ENCODE measurements around the gene SLC16A3.
"Not testable (repeated sequence)": the region's sequence is repeated elsewhere in the genome, so short reads cannot be mapped to it uniquely, and the experiment has no call there.

The SLC16A3 gene

GRCh38 chr17:82204831-82205719 lies 23.8 kb upstream of the SLC16A3 start:
- peak; percentile 83 for DNase-seq (ENCODE audit: low read depth)

GRCh38 chr17:82205720-82206508 lies 22.9 kb upstream of the SLC16A3 start:
- peak; percentile 95 for DNase-seq (ENCODE audit: low read depth)

- DNase-seq (ENCODE audit: low read depth), result not testable (repeated sequence)
Observed at GRCh38 chr17:82210655-82211054, 18.2 kb upstream of the SLC16A3 start.

DNA sequence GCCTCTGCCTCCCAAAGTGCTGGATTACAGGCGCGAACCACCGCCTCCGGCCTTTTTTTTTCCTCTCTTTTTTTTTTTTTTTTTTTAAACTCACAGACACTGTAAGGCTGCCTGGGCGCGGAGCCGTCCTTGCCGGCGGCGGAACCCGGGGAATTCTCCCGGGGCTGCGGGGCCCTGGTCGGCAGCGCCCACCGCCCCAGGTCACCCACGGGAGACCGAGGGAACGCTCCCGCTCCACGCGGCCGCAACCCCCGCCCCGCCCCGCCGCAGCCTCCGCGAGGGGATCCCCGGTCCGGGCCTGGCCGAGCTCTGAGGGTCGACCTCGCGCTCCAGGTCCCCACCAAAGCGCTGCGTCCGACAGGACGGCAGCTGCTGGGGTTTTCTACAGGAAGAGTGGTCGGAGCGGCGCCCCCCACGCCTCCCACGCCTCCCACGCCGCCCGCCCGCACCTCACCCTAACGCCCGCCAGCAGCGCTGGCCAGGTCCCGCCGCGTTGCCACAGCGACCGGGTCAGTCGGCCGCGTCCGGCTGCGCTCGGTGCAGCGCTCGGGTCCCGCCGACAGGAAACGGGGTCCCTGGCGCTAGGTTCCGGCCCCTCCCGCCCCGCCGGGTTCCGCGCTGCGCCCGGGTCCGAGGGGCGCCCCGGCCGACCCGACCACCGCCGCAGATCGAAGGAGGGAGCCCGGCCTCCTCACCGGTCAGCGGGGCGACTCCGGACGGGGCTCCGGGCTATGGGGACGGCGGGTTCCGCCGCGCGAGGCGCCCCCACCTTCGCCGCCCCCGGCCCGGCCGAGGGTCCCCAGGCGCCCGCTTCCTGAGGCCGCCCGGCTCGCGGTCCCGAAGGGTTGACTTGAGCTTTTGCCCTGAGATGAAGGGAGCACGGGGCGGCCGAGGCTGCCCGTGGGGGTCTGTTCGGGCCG lies 16.3 kb upstream of the SLC16A3 start, which contains the start of gene CCDC57:
TSS of gene CCDC57 (minus strand) at position 512 of the 920 bp plus-strand sequence. CDS start 10,898 bp downstream, outside the sequence.
- peak; percentile 74 for DNase-seq (ENCODE audit: low read depth)

GRCh38 chr17:82213251-82214011 lies 15.4 kb upstream of the SLC16A3 start:
- DNase-seq (ENCODE audit: low read depth), result peak; percentile 96

DNA sequence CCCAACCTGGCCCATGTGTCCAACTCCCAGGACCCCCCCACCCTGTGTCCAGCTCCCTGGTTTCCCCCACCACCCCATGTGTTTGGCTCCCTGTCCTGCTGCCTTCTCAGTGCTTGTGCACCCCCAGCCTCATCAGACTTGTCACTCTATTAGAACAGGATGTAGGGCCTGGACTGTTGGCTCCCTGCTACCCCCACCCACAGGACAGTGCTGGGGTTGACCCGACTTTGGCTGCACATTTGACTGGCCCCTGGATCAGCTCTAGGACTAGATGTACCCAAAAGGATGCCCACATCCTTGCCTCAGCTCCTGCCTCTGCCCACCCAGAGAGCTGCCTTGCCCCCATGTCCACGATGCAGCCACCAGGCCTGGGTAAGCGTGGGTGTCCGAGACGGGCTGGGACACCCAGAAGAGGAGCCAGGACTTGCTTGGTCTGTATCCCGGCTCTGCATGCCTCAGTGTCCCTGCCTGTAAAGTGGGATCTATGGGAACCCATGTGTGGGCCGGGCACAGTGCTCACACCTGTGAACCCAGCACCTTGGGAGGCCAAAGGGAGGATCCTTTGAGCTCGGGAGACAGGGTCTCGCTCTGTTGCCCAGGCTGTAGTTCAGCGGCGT lies 14.7 kb upstream of the SLC16A3 start:
- DNase-seq (ENCODE audit: low read depth), result no peak

DNA sequence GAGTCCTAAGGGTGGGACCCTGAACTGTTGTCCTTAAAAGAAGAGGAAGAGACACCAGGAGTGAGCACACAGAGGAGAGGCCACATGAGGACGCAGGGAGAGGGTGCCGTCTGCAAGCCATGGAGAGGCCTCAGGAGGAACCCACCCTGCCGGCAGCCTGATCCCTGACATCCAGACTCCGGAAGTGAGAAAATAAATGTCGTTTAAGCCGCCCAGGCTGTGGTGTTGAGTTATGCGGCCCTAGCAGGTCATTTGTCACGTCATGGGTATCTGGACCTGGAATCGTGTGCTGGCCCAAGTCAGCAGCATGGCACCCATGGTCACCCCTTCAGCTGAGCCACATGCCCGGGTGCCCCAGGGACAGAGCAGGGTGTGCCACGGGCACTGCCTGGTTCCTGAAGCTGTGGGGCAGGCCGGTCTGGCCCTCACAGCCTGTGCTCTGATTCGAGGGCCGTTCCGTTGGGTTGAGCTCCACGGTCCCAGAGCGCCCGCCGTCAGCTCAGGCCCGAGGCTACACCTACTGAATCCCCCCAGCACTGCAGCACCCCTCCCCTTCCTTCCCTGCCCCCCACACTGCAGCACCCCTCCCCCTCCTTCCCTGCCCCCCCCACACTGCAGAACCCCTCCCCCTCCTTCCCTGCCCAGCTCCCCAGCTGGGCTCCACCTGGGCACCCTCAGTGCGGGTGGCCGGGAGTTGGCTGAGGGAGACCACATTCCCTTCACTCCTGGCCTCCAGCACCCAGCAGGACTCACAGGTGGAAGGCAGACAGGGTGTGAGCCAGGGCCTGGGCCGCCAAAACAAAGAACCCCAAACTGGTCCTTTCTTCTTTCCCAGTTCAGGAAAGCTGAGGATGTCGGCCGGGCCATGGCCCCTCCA lies 13.5 kb upstream of the SLC16A3 start:
- DNase-seq (ENCODE audit: low read depth), result peak; percentile 35

DNA sequence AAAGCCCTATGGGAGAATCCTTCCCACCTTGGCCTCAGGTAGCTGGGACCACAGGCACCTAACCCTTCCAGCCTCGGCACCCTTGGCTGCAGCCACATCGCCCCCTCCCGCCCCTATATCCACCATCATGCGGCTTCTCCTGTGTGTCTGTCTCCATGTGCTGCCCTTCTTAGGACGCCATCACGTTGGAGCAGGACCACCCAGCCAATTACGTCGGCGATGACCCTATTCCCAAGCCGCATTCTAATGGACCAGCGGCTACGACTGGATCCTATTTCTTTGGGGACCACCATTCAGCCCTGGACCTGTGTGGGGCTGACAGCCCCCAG lies 12.9 kb upstream of the SLC16A3 start:
- no peak for DNase-seq (ENCODE audit: low read depth)

- DNase-seq (ENCODE audit: low read depth), result peak; percentile 72
Observed at GRCh38 chr17:82216301-82217119, 12.3 kb upstream of the SLC16A3 start.

DNA sequence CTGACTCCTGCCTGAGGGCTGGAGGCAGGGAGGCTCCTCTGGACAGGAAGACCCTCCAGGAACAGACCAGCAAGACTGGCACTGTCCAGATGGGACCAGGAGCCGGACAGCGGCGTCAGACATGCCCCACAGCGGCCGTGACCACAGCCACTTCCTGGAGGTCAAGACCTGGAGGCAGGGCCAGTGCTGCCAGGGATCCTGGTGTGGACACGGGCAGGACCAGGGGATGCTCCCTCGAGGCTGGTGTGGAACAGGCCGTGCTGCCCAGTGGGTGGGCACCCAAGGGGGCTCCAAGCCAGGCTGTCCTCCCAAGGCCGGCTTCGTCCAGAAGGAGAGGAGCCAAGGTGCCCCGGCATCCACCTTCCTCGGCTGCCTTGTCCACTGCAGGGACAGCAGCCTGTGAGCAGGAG lies 11.7 kb upstream of the SLC16A3 start:
- DNase-seq (ENCODE audit: low read depth), result peak; percentile 35

DNA sequence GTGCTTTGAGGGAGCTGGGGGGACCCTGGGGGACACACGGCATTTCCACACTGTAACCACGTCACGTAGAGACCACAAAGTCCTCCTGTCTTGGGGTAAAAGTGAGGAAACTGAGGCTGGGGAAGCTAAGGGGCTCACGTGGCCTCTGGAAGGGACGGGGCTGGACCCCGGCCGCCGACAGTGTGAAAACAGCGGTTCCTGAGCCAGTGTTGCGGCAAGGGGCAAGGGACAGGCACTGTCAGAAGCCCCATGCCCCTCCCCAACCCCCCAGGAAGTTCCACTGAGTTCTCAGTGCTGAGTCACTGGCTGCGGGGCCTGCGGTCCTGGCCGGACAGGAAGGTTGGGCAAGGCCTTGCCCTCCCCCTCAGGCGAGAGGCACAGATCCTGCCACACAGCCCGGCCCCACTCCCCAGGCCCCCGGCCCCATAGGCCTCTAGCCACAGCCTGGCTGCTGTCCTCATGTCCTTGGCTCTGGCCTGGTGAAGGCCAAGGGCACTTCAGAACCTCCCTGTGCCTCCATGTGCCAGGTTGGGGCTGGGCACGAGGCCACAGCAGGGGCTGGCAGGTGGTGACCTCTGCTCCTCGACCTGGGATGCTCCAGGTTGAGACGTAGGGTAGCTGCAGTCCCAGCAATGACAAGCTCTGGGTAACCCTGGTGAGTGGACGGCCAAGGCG lies 11.2 kb upstream of the SLC16A3 start:
- peak; percentile 94 for DNase-seq (ENCODE audit: low read depth)

DNA sequence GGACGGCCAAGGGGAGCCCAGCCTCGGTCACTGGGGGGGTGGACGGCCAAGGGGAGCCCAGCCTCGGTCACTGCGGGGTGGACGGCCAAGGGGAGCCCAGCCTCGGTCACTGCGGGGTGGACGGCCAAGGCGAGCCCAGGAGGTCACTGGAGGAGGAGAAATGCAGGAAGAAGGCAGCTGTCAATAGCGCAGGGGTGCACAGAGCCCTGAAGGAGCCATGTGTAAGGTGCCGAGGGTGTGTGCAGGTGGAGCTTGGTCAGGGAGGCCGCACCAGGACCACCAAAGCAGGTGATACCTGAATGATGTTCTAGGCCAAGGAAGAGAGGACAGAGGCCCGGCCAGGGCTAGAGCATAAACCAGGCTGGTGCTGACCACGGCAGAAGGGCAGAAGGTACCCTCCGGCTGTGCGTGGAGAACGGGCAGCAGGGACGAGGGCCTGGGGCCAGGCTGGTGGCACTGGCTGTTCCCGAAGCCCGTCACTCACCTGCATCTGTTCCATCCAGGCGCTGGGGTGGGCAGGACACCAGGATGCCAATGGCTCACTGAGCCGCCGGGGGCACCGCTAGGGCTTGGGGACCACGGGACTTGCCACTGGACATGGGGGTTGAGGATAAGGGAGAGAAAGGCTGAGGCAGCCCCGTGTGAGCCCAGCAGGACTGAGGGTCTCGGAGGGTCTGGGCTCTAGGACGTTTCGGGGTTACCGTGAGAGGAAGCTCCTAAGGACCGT lies 10.3 kb upstream of the SLC16A3 start:
- no peak for DNase-seq (ENCODE audit: low read depth)

- no peak for DNase-seq (ENCODE audit: low read depth)
Observed at GRCh38 chr17:82219083-82219482, 9.8 kb upstream of the SLC16A3 start.

DNA sequence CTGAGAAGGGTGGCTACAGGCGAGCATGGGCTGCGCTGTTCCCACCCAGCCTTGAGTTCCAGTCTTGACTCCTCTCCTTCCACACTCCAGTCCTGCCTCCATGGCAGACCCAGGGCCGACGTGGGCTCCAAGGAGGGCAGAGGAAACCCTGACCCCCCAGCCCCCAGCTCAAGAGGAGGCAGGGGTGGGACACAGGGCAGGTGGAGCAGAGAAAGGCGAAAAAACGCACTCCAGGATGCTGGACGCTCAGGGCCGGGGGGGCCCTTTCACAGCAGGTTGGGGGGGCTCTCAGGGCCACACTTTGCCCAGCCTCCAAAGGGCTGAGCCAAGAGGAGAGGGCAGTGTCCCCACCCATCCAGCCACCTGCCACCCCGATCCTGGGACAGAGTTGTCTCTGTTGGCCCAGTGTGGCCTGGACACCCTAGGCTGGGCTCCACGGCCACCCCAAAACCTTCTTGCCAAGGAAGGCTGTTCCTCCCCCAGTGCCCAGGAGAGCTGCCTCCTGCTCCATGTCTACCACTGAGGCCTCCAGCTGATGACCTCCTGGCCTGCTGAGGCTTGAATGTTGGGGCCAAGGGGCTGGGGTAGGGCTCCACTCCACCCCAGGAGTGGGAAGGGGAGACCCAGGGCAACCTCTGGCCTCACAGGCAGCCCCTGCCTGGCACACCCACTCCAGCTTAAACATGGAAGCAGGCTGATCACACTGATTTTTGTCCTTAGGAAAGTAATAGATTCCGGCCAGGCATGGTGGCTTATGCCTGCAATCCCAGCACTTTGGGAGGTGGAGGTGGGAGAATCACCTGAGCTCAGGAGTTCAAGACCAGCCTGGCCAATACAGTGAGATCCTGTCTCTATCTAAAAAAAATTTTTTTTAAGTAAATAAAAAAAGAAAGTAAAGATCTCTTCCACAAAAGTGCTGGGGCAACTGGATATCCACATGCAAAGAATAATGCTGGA lies 8.8 kb upstream of the SLC16A3 start:
- no peak for DNase-seq (ENCODE audit: low read depth)

DNA sequence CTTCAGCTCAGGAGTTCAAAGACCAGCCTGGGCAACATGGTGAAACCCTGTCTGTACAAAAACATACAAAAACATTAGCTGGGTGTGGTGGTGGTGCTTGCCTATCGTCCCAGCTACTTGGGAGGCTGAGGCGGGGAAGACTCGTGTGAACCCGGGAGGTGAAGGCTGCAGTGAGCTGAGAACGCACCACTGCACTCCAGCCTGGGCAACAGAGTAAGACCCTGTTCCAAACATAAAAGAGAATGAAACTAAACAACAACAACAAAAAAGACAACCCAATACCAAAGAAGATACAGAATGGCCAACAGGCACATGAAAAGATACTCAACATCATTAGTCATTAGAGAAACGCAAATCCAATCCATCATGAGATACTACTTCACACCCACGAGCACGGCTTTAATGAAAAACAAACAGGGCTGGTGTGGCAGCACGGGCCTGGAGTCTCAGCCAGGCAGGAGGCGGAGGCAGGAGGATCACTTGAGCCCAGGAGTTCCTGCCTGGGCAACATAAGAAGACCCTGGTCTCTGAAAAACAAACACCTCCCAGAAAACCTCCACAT lies 7.4 kb upstream of the SLC16A3 start:
- DNase-seq (ENCODE audit: low read depth), result no peak

GRCh38 chr17:82222816-82223215 lies 6.0 kb upstream of the SLC16A3 start:
- peak; percentile 38 for DNase-seq (ENCODE audit: low read depth)

Data from amniotic epithelial cell (primary cell).